CD4-positive, alpha-beta T cell treated with Interleukin-12 subunit alpha and Interleukin-12 subunit beta, for 1 hour (primary cell): ENCODE results near the gene DHX32.

Experiments
- DNase-seq: peaks from one replicate; pipeline ENCODE4 v3.0.0-alpha.2; 2020

The DHX32 gene

GRCh38 chr10:125801574-125801973 lies 79.5 kb downstream of the DHX32 start:
- DNase-seq, result no peak

- no peak for DNase-seq
These were observed 81.5 kb downstream of the DHX32 start for GRCh38 chr10:125799451-125800182.

GRCh38 chr10:125797994-125798662 lies 83.0 kb downstream of the DHX32 start:
- no peak for DNase-seq

DNA sequence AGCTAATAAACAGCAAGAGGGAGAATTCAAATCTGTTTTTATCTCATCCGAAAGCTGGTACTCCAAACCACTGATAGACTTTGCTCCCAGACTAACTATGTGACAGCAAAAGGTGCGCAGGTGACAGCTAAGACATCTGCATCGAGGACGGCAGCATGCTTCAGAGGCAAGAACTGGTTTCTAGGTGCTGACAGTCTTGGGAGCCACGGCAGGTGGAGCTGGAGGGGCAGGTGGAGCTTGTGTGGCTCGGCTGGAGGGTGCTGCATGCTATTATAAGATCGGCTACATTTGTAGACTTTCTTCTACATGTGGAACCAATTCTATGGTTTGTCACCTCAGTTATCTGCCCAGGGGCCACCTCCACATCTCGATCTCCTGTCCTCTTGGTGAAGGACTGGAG lies 83.7 kb downstream of the DHX32 start:
- DNase-seq, result no peak

DNA sequence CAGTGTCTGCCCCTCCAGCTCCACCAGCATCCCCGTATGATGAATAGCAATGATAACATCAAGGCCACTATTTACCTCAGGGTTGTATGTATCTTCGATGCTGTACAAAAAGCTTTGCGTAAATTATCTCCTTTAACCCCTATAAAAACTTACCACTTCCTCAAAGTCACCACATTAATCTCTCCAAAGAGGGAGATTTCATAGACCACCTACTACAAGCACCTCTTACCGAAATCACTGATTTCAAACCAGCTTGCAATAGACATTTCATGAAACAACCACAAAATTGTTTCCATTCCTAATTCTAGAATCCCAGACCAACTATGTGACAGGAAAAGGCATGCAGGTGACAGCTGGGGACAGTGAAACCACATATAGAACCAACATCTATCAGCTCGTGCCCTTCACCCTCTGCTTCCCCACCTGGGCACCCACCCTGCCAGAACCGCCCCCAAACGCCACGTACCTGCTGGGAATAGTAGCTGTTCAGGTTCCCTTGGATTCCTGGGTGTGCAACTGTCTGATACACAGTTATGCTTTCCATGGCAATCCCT lies 85.4 kb downstream of the DHX32 start:
- no peak for DNase-seq

GRCh38 chr10:125795128-125795527 lies 86.0 kb downstream of the DHX32 start:
- no peak for DNase-seq

DNA sequence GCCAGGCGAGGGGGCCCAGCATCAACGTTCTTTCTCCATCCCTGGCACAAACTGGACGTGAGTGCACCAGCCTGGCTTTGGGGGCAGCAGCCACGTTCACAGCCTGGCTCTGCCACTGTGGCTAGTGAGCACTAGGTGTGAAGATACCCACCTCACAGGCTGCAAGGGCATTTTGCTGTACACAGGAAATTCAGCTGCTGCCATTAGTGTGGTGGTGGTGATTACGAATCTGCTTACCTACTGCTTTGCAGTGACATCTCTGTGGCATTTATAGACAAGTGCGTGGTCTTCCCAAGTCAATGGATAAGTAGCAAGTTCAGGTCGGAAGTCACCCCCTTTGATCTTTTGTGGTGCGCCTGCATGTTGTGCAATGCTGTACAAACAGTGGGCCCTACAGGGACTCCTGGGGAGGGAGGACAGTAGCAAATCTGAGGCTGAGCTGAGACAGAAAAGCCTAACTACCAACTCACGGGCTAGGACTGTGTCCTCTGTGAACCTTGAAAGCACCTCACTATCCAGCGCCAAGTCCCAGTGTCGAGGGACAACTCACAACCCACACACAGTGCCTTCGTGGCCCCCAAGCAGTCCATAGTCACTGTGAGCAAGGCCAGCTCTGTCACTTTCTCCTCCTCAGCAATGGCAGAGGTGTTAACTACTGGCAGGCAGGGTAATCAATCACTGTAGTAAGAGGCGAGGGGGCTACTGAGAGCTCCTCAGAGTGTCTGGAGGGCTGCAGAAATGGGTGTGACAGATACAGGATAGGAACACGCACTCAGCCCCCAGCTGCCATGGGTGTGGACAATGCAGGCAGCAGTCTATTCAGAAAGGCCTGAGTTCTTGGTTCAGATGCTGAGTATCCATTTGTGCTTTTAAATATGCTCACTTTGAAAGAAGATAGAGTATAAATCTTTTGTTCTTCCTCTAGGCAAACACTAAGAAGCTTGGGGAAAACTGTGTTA lies 88.5 kb downstream of the DHX32 start:
- DNase-seq, result no peak

- no peak for DNase-seq
These were observed 92.7 kb downstream of the DHX32 start for GRCh38 chr10:125788156-125789034.
